Body of pancreas (tissue), 4 donors: Measurements from ENCODE around the gene PROZ. TPM values are rescaled to one million over a fixed set of nuclear protein-coding genes. Genes with fewer than 3 reads are reported as not detected.

Experiments
- ATAC-seq: fragments of 150-250 bp; one replicate; pipeline ENCODE4 v1.9.1; 2016
- DNase-seq, 4 donors: peaks; one replicate each; pipeline ENCODE4 v3.0.0-alpha.2; 2019
- H3K27ac ChIP-seq, 4 donors: fragments of 200-600 bp; sonication (generic); 1 replicate in 3 of 4; 2 replicates in 1 of 4; pipeline versions ENCODE4 v1.5.1 to v1.6.1; 2016 to 2019; ENCODE audit warnings: mild to moderate bottlenecking in 1 of 4, mixed read lengths in 1 of 4, moderate library complexity in 1 of 4
- H3K27me3 ChIP-seq, 2 donors: fragments of 200-600 bp; sonication (generic); one replicate each; pipeline ENCODE4 v1.6.0; 2016; ENCODE audit warnings: mild to moderate bottlenecking in 1 of 2
- H3K36me3 ChIP-seq, 2 donors: fragments of 200-600 bp; sonication (generic); replicated peaks in 1 of 2; 2 replicates each; pipeline ENCODE4 v1.5.1; 2016; ENCODE audit warnings: low read depth in 2 of 2; ENCODE audit not compliant: insufficient read depth in 1 of 2
- H3K4me1 ChIP-seq: fragments of 200-600 bp; sonication (generic); one replicate; pipeline ENCODE4 v1.6.0; 2016
- H3K4me3 ChIP-seq, 2 donors: fragments of 200-600 bp; sonication (generic); 1 replicate in 1 of 2; 2 replicates in 1 of 2; pipeline ENCODE4 v1.5.1; 2016 to 2019
- H3K9me3 ChIP-seq, 3 donors: fragments of 200-600 bp; sonication (generic); 1 replicate in 2 of 3; 2 replicates in 1 of 3; pipeline ENCODE4 v1.5.1; 2016
- POLR2A ChIP-seq, 3 donors: fragments of 450-650 bp; IDR thresholded peaks; one replicate each; pipeline ENCODE4 v1.6.1; 2016; ENCODE audit warnings: antibody characterized with exemption in 3 of 3, mild to moderate bottlenecking in 2 of 3
- WGBS, 2 donors: methylation state at CpG; one replicate each; pipeline ENCODE4 v1.1.5; 2017; 5-methylcytosine and 5-hydroxymethylcytosine counted together
- intact Hi-C: fragments of 100-400 bp; cut with DNase I; formaldehyde crosslinking; loops from one replicate; pipeline ENCODE4 v1.15.1; 2023
- total RNA-seq, 2 donors: library from RNA; depleted of rRNA; stranded (reverse); fragments of >200 nt; gene quantifications; one replicate each; pipeline ENCODE4 v1.1.0, GENCODE V29; 2016
- TF ChIP-seq, protein P1 (sequence below), 7 experiments: fragments of 450-650 bp in 4 of 7; fragments of 200-600 bp in 3 of 7; sonication (generic) in 3 of 7; IDR thresholded peaks; one replicate each; pipeline ENCODE4 v1.5.1; 2016 to 2019; ENCODE audit warnings: antibody characterized with exemption in 7 of 7

The PROZ gene
- total RNA-seq, 2 donors from 2014 or later: not detected

DNA sequence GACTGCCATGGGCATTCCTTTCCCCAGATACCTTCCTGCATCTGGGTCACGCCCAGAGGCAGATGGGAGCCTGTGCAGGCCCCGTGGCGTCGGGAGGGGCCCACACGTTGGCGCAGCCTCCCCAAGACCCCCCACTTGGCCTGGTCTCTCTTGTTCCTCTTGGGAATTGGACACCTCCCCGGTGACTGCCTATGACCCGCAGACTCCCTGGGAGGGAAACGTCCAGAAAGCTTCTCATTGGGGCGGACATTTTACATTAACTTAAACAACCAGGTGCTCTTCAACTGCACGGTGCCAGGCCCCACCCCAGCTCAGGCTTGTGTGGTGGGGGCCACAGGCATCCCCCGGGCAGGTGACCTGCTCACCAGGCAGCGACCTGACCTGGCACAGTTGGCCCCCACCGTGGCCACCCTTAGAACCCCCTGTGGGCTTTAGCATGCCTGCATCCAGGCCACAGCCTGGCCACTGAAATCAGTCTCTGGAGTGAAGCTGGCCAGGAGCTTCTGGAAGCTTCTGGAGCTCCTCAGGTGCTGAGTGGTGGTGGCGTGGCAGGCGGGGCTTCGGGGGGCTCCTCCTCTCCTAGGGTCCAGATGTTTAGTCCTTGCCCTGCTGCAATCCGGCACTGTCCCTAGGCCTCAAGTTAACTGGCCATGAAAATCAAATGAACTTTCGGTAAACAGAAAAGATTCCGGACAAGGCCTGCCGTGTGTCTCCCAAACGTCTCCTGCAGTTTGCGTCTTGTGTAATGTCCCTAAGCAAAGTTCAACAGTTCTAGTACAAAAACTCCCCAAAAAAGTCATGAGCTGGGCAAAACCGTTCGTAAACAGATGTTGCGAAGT is 8.5 kb upstream of the PROZ start:
- intact Hi-C loops: loop anchor here (10.0 kb wide), 1 partner anchor 195 kb away; no protein-coding TSS in a partner anchor
- 82 to 85% methylated on average over 18 to 26 of the region's 26 CpGs for WGBS, 2 donors
- ATAC-seq (no peak), DNase-seq (no peak)
- H3K9me3 ChIP-seq: no peaks in the 10 kb centered on the region
- TF ChIP-seq POLR2A (IDR thresholded peaks at IDR 0.05): no peak
- TF ChIP-seq, protein P1, sequence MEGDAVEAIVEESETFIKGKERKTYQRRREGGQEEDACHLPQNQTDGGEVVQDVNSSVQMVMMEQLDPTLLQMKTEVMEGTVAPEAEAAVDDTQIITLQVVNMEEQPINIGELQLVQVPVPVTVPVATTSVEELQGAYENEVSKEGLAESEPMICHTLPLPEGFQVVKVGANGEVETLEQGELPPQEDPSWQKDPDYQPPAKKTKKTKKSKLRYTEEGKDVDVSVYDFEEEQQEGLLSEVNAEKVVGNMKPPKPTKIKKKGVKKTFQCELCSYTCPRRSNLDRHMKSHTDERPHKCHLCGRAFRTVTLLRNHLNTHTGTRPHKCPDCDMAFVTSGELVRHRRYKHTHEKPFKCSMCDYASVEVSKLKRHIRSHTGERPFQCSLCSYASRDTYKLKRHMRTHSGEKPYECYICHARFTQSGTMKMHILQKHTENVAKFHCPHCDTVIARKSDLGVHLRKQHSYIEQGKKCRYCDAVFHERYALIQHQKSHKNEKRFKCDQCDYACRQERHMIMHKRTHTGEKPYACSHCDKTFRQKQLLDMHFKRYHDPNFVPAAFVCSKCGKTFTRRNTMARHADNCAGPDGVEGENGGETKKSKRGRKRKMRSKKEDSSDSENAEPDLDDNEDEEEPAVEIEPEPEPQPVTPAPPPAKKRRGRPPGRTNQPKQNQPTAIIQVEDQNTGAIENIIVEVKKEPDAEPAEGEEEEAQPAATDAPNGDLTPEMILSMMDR (IDR thresholded peaks at IDR 0.05): no peak
- no peaks in the 10 kb centered on the region for H3K36me3 ChIP-seq
- H3K4me1 ChIP-seq: peaks cover 16% of the 10 kb centered on the region
- H3K27ac ChIP-seq: no peak overlapping the region
- H3K27me3 ChIP-seq: no peaks in the 10 kb centered on the region
- no peak overlapping the region for H3K4me3 ChIP-seq

DNA sequence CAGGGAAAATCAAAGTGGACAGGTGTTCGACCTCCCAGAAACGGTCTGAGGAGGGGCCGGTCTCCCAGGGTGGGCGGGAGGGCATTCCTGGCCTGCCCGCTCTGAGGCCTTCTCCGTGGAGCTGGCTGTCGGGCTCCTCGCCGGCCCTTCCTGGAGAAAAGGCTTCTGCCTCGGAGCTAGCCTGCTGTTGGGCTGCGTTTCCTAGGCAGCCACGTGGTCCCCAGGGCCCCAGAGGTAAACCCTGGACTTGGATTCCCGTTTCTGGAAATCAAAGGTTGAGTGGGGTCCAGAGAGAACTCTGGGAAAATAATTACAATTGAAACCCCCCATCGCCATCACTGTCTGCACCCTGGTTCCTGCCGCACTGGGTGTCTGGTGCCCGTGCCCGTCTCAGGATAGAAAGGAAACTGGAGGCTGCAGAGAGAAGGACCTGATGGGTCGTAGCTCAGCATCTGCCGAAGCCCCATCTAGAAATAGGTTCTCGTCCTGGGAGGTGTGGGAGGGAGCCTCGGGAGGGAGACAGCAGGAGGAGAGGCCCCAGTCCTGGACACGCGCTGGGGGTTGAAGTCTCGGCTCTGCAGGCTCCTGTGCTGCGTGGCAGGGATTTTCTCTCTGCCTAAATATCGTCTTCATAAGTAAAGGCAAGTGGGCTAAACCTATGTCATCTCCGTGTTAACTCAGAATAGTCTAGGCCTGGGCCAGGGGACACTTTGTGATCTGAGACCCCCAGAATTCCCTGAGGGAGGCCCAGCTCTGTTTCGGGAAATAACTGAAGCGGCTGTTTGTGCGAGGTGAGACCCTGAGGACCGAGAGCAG is 7.7 kb upstream of the PROZ start:
- no peak overlapping the region for H3K4me3 ChIP-seq
- peaks cover 16% of the 10 kb centered on the region for H3K4me1 ChIP-seq
- H3K27ac ChIP-seq: no peak overlapping the region
- H3K27me3 ChIP-seq: no peaks in the 10 kb centered on the region
- WGBS, 2 donors: 84 to 88% methylated on average over 19 to 31 of the region's 31 CpGs
- TF ChIP-seq, protein P1 (IDR thresholded peaks at IDR 0.05): no peak
- TF ChIP-seq POLR2A (IDR thresholded peaks at IDR 0.05): no peak
- DNase-seq (no peak), ATAC-seq (no peak)
- intact Hi-C loops: no loop called here
- no peaks in the 10 kb centered on the region for H3K36me3 ChIP-seq
- no peaks in the 10 kb centered on the region for H3K9me3 ChIP-seq

DNA sequence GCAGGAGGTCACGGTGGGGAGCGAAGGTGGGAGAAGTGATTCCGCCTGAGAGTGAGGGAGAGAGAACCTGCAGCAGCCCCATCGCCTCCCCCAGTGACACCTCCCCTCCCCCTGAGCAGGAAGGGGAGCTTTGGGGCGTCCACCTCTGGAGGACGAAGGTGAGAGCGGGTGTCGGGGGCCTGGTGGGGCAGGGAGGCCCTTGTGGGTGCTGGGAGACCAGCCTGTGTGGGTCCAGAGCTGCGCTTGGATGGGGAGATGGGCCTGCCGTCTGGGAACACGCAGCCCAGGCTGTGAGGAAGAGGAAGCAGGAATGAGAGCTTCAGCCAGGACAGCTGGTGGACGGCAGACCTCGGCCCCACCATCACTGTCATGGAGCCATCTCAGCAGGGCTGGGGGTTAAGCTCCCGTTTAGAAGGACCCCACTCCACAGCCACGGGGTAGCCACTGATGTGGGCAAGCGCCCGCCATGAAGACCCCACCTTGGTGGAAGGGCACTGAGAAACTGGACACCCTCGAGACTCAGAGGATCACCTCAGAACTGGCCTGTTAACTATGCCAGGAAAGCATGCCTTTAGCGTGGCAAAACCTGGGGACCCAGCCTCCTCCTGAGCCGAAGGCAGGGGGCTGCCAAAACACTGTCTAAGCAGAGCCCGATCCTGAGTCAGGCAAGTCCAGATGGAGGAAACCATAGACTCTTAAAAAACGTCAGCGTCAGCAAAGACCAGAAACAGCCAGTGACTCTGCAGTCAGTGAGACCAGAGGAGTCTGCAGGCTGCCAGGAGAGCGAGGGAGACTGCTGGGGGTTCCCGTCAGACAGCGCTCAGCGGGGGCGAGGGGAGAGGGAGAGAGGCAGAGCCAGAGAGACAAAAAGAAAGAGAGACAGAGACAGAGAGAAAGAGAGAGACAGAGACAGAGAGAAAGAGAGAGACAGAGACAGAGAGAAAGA is 6.4 kb upstream of the PROZ start:
- Histone ChIP-seq H3K27me3 (no peaks in the 10 kb centered on the region), H3K9me3 (no peaks in the 10 kb centered on the region), H3K4me1 (peaks cover 16% of the 10 kb centered on the region), H3K27ac (no peak overlapping the region), H3K4me3 (no peak overlapping the region), H3K36me3 (no peaks in the 10 kb centered on the region)
- no peak for ATAC-seq
- DNase-seq: peak in 1 of 4 donors; percentile 35
- intact Hi-C loops: no loop called here
- TF ChIP-seq, protein P1 (IDR thresholded peaks at IDR 0.05): no peak
- no peak for TF ChIP-seq POLR2A (IDR thresholded peaks at IDR 0.05)
- 79 to 87% methylated on average over 27 to 28 of the region's 28 CpGs for WGBS, 2 donors

DNA sequence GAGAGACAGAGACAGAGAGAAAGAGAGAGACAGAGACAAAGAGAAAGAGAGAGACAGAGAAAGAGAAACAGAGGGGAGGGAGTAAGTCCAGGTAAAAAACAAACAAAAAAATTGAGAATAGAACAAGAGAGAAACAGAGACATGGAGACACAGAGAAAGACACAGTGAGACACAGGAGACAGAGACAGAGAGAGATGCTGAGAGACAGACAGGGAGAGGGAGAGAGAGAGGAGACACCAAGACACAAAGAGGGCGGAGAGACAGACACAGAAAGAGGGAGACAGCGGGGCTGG is 5.8 kb upstream of the PROZ start:
- no peak overlapping the region for H3K4me3 ChIP-seq
- H3K4me1 ChIP-seq: peaks cover 16% of the 10 kb centered on the region
- H3K27me3 ChIP-seq: no peaks in the 10 kb centered on the region
- H3K36me3 ChIP-seq: no peaks in the 10 kb centered on the region
- H3K9me3 ChIP-seq: no peaks in the 10 kb centered on the region
- no peak for TF ChIP-seq POLR2A (IDR thresholded peaks at IDR 0.05)
- TF ChIP-seq, protein P1 (IDR thresholded peaks at IDR 0.05): no peak
- no peak for ATAC-seq
- 65 to 82% methylated on average over 2 of the region's 2 CpGs for WGBS, 2 donors
- no peak overlapping the region for H3K27ac ChIP-seq
- intact Hi-C loops: no loop called here
- no peak for DNase-seq
